ENCODE results near the gene SETD2. TPM values are rescaled to one million over a fixed set of nuclear protein-coding genes. Genes with fewer than 3 reads are reported as not detected.

The SETD2 gene
- total and polyA plus RNA-seq, 2 experiments from 2014 or later: 16.7 to 45.2 TPM

GRCh38 chr3:47128137-47128536, 35.8 kb downstream of the SETD2 start:
- no peak overlapping the region for H3K4me3 Mint-ChIP-seq
- no peaks in the 10 kb centered on the region for H3K27me3 Mint-ChIP-seq (ENCODE audit: insufficient read depth, low read depth, poor library complexity)
- H3F3A ChIP-seq (replicated peaks; ENCODE audit: low read depth): no peaks in the 10 kb centered on the region
- H3K4me3 ChIP-seq: no peak overlapping the region
- no peaks in the 10 kb centered on the region for H3K27me3 ChIP-seq (ENCODE audit: insufficient read depth)
- no peaks in the 10 kb centered on the region for H3K4me1 Mint-ChIP-seq
- H3K36me3 ChIP-seq (ENCODE audit: insufficient read depth): peaks cover 11% of the 10 kb centered on the region
- TF ChIP-seq ZNF462 (CRISPR knock-in tag; IDR thresholded peaks at IDR 0.05) (no peak), ZNF114 (CRISPR knock-in tag; IDR thresholded peaks at IDR 0.05) (no peak), CTCF (conservative IDR thresholded peaks at IDR 0.05; ENCODE audit: low read depth in 2 of 2) (no peak), STAT1 (IDR thresholded peaks at IDR 0.05; ENCODE audit: unreplicated experiment) (no peak), EZH2 (IDR thresholded peaks at IDR 0.05; ENCODE audit: low read depth, unreplicated experiment) (no peak), JUNB (IDR thresholded peaks at IDR 0.05; ENCODE audit: unreplicated experiment) (no peak), POLR2AphosphoS5 (IDR thresholded peaks at IDR 0.05; ENCODE audit: low read depth) (no peak), NANOG (IDR thresholded peaks at IDR 0.05; ENCODE audit: borderline replicate concordance) (no peak), ETS1 (IDR thresholded peaks at IDR 0.05) (no peak), CREB1 (CRISPR knock-in tag; IDR thresholded peaks at IDR 0.05; ENCODE audit: low read depth) (no peak), ZNF331 (CRISPR knock-in tag; IDR thresholded peaks at IDR 0.05; ENCODE audit: low read depth) (no peak), EZH2phosphoT487 (IDR thresholded peaks at IDR 0.05; ENCODE audit: unreplicated experiment) (no peak), REST (IDR thresholded peaks at IDR 0.05; ENCODE audit: unreplicated experiment) (no peak)
- peaks cover 11% of the 10 kb centered on the region for H4K20me1 ChIP-seq (replicated peaks; ENCODE audit: insufficient read depth)
- DNase-seq (ENCODE audit: low spot score) (no peak), ATAC-seq (no peak)
- H3K9me2 ChIP-seq (ENCODE audit: insufficient read depth): no peaks in the 10 kb centered on the region
- no peak overlapping the region for H3K4me2 ChIP-seq
- peaks cover 12% of the 10 kb centered on the region for H3K36me3 Mint-ChIP-seq (ENCODE audit: low read depth)
- H3K27ac Mint-ChIP-seq: no peak overlapping the region
- peaks cover 81% of the 10 kb centered on the region for H3K79me2 ChIP-seq (replicated peaks; ENCODE audit: insufficient read depth)
- no peak overlapping the region for H3K27ac ChIP-seq (ENCODE audit: low read depth)
- H3K9me3 Mint-ChIP-seq: no peaks in the 10 kb centered on the region
- no peak overlapping the region for H2AFZ ChIP-seq
- H3K4me1 ChIP-seq (ENCODE audit: insufficient read depth): no peaks in the 10 kb centered on the region

Measured in GM23338 (cell line).